HuH-7.5 (cell line): Measurements from ENCODE around the gene PANX1.
A peak's percentile ranks its signal among the peaks of the same experiment; 100 is the strongest.
"Not testable (repeated sequence)": the region's sequence is repeated elsewhere in the genome, so short reads cannot be mapped to it uniquely, and the experiment has no call there.

Source experiments
- DNase-seq: peaks from one replicate; pipeline ENCODE4 v3.0.0; 2011; ENCODE audit warnings: low spot score

Gene PANX1

DNA sequence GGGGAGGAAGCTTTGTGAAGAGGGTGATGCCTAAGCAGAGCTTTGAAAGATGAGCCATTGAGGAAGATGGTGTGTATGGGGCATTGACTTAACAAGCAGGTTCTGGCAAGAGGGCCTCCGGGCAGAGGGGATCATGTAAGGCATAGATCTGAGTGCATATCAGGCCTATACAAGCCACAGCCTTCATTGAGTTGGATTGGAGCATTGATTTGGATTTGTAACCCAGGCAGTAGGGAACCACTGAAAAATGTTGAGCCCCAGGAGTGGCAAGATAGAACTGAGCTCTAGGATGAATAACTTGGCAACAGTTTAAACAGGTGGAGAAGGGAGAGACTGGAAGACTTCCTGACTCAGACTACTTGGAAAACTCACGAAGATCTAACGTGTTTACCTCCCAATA is 21.4 kb downstream of the PANX1 start:
- DNase-seq: no peak

DNA sequence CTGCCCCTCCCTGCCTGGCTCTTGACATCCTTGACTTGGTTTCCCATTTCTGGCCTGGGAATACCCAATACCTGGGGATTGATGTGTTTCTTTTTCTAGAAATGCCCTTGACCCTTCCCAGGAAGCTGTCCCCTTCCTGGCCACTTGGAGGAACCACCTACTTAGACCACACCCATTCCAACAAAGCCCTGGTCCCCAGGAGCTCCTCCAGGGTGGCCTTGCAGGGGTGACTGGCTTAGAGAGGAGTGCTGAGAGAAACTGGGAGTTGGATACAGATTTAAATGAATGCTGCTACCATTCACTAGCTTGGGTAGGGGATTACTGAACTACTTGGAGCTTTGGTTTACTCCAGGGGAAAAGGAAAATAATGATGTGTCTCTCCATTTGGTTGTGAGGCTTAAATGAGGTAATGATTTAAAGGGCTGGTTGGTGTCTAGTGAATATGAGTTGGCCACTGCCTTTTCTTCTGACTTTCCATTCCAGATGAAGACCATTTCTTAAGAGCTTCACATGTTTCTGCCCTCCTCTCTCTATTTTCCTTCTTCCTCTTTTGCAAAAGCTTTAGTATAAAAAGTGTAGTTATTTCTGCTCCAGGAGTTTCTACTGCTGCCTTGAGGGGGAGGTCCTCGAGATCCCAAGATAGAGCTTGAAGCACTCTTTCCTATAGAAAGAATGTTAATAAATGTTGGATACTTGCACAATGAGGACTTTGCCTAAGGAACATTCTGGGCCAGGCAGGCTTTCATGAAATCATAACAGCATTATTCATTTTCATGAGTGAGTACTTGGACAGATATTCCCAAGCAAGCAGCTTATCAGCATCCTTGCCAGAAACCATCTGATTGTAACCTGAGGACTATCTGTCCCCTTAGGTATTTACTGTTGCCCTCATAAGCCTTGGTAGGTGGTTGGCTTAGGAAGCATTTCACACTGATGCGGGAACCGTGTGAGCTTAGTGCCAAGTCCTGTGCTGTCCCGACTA is 22.4 kb downstream of the PANX1 start:
- no peak for DNase-seq

DNA sequence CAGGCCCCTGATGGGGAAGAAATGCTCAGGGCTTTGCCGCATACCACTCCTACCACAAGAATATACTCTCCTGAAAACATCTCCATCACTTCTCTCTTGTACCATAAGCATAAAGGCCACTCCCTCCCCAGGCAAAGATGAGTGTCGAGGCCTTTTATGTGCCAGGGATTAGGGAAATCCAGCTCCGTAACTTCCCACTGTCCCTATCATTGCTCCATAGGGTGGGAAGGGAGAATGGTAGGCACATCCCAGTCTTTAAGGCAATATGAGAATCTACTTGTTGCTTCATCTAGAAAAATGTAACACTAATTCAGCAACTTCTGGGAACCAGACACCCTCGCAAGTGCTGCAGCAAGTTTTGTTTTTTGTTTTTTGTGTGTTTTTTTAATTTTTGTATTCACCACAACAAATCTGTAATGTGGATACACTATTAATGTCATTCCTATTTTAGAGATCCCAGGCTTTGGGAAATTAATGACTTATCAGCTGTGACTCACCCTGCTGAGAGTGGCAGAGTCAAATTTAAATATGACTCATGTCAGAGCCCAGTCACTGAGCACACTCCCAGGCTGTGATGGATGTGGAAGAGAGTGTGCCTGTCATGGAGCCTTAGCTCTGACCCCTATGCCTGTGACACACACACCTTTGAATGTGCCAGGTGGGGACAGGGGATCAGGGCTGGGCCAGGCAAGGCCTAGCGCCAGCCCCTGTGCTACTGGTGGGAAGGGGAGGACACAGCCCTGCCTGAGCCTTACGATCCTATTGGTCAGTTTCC is 23.4 kb downstream of the PANX1 start:
- DNase-seq: no peak

DNA sequence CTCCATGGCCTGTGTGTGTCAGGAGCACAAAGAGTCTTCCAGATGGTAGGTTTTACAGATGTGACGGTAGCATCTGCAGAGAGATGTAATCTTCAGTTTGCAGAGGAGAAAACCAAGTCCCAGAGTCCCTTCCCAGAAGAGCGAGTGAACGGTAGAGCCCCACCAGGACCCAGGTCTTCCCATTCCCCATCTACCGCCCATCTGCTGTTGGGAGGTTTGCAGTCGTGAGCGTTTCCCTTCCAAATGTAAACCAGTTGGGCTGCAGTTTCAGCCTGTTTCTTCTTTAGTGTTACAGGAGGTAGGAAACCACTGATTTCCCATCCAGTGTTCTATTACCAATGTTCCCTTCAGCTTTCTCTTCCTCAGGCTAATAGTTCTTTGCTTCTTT is 24.0 kb downstream of the PANX1 start:
- DNase-seq: no peak

DNA sequence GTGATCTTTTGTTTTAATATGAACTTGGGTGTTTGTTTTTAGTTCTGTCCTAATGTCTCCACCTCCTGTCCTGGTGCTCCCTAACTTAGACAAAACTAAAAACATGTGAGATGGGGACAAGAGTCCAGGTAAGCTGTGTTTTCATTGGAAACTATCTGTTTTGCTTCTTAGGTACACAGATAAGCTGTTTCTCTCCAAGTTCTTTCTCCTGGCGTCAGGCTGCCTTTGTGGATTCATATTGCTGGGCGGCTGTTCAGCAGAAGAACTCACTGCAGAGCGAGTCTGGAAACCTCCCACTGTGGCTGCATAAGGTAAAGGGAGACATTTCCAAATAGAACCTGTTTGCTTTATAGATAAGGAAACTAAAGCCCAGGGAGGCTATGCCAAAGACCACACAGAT is 24.7 kb downstream of the PANX1 start:
- DNase-seq: no peak

DNA sequence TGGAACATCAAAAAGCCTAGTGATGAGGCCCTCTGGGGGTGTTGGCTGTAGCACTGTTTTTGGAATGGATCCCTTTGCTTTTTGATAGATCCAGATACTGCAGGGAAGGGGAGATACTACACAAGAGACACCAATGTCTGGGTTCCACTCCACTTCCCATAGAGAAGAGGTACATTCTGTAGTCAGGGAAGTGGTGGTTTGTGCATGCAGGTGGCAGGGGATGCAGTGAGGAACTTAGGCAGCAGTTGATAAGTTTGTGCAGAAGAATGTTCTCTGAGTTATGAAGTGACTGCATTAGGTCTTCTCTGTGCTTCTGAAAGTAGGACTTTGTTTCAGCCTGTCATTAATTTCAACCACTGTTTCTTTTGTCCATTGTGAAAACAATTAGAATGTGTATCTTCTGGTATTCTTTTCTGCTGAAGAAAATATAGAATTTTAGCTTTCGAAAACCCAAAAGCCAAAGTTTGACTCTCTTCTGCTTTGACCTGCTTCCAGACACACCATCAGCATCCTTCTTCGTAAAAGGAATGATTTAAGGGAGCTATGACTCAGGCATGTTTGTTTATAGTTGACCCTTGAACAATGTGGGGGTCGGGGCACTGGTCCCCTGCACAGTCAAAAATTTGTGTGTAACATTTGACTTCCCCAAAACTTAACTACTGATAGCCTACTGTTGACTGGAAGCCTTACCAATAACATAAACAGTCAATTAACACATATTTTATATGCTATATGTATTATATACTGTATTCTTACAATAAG is 25.6 kb downstream of the PANX1 start:
- DNase-seq: no peak

DNA sequence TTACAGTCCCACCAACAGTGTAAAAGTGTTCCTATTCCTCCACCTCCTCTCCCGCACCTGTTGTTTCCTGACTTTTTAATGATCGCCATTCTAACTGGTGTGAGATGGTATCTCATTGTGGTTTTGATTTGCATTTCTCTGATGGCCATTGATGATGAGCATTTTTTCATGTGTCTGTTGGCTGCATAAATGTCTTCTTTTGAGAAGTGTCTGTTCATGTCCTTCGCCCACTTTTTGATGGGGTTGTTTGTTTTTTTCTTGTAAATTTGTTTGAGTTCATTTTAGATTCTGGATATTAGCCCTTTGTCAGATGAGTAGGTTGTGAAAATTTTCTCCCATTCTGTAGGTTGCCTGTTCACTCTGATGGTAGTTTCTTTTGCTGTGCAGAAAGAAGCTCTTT is 28.7 kb downstream of the PANX1 start:
- not testable (repeated sequence) for DNase-seq

DNA sequence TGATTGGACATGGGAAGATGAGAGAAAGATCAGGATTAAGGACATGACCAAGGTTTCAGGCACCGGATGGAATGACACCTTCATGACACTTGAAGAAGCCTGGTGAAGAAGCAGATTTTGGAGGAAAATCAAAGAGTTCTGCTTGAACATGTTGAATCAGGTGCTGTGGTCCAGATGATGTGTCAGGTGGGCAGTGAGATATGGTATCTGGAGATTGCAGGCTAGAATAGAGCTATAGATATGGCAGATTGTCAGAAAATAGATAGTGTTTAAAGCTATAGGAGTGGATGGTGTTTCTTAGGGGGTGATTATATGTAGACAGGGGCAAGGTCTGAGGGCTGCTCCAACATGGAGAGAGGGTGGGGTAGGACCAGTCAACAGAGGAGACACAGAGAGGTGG is 40.2 kb downstream of the PANX1 start:
- no peak for DNase-seq

DNA sequence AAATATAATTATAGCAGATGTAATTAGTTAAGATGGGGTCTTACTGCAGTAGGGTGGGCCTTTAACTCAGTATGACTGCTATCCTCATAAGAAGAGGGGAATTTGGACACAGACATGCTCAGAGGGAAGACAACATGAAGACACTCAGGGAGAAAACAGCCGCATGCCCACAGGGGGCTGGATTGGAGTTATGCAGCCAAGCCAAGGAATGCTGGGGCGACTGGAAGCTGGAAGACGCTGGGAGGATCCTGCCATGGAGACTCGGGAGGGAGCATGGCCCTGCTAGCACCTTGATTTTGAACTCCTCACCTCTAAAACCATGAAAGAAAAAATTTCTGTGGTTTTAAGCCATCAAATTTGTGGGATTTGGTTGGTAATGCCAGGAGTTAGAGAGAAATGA is 40.9 kb downstream of the PANX1 start:
- DNase-seq: no peak

DNA sequence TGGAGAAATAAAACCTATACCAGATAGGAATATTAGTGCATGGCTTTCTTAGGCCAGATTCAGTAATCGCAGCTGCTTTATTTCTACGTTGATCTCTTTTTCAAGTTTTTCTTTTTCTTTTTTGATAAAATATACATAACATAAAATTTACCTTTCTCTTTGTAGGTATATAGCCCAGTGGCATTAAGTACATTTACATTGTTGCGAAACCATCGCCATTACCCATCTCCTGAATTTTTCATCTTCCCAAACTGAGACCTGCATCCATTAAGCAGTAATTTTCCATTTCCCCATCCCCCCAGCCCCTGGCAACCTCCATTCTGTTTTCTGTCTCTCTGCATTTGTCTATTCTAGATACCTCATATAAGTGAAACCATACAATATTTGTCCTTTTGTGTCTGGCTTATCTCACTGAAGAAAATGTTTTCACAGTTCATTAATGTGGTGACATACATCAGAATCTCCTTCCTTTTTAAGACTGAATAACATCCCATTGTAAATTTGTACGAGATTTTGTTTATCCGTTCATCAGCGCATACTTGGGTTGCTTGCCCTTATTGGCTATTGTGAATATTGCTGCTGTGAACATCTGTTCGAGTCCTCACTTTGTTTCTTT is 41.4 kb downstream of the PANX1 start:
- no peak for DNase-seq

DNA sequence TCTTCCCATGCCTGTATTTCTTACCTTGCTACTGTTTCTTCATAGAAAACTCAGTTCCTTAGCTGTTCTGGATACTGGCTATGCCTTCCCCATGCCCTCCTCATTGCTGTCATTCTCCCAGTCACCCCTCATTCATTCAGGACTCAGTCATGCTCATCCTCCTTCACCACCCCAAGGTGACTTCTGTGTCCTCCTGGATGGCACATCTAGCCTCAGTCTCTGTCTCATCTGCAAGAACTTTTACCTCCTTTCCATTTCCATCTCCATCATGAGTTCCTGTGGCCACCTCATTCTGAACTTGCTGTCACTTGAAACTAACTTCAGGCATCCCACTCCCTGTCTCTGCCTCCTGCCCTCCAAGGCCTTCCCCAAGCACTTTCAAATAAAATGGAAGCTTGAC is 42.3 kb downstream of the PANX1 start:
- no peak for DNase-seq

DNA sequence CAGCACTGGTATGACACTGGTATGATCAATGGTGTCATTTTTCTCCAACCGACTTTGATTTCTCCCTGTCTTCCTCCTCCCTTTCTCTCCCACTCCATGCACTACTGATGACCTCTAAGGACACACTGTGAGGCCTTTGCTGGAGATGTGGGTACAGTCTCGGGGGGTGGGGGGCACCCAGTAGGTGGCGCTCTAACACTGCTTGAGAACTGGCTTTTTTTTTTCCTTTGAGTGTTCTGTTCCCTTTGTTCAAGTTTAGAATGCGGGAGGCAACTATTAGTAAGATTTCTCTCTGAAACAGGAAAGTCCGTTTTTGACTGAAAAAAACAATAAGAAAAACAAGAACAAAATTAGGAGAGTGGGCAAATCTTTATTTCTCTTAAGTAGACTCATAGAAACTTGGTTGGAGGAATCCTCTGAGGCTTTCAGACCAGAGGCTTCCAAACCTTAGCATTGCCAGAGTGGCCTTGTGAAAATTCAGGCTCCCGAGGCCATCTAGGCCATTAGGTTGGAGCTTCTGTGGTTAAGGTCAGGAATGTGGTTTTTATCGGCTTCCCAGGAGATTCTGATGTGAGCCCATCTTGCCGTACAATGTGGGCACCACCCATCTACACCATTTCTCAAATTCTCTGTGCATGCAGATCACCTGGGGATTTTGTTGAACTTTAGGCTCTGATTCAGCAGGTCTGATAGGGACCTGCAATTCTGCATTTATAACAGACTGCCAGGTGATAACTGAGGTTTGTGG is 43.2 kb downstream of the PANX1 start:
- DNase-seq: peak; percentile 29

DNA sequence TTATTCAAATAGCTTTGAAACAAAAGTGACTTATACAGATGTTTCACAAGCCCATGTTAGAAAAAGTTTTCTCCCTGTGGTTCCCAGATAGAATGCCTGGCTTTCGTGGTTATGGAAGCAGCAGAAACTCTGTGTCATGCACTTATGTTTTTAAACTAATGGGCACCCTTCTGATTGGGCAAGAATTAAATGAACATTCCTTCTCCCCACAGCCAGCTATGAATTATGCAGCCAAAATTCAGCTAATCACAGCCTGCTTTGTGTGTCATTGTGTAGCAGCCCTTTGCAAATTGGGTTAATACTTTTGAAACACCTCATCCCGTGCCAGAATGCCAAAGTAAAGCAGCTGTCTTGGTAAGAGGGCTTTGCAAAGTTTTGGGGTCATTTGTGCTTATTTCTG is 46.9 kb downstream of the PANX1 start:
- no peak for DNase-seq

DNA sequence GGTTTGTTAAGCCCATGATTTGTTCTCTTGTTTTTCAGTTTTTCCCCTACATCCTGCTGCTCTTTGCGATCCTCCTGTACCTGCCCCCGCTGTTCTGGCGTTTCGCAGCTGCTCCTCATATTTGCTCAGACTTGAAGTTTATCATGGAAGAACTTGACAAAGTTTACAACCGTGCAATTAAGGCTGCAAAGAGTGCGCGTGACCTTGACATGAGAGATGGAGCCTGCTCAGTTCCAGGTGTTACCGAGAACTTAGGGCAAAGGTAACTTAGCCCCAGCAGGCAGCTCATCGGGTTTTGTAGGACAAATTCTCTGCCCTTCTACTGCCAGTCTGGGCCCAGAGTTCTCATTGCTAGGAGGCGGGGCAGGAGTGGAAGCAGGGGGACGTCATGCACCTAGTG is 49.7 kb downstream of the PANX1 start:
- DNase-seq: no peak

DNA sequence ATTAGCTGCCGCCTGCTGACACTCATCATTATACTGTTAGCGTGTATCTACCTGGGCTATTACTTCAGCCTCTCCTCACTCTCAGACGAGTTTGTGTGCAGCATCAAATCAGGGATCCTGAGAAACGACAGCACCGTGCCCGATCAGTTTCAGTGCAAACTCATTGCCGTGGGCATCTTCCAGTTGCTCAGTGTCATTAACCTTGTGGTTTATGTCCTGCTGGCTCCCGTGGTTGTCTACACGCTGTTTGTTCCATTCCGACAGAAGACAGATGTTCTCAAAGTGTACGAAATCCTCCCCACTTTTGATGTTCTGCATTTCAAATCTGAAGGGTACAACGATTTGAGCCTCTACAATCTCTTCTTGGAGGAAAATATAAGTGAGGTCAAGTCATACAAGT is 51.1 kb downstream of the PANX1 start:
- DNase-seq: no peak

DNA sequence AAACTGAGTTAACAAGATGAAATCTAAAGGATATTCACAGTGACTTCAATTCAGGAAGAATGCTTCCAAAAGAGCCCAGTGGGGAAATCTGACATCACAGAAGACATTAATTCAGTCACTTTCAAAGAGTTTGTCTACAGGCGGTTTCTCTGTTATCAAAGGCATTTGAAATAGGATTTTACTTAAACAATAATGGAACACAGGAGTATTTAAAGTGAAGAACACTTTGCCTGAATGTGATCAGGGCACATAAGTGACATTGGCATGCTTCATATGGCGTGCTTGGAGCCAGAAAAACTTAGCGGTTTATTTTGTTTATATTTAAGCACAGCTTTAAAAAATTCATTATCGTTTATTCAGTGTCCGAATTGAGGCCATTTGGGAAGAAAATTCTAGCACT is 52.9 kb downstream of the PANX1 start:
- DNase-seq: no peak

DNA sequence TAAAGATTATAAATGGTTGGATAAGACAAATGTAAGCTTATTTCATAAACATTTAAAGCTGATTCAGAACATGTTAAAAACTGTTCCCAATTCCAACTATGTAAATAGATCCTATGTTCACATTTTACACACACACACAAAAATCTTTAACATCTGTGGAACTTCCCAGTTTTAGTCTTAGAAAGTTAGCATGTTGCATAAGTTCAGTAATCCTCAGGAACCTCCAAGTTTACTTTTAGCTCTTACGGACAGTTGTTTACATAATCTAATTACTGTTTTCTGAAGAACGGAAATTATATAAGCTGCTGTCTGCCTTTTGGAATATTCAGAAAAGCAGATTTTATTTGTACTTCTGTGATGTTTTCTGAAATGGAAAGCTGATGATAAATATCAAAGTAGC is 53.3 kb downstream of the PANX1 start:
- no peak for DNase-seq

DNA sequence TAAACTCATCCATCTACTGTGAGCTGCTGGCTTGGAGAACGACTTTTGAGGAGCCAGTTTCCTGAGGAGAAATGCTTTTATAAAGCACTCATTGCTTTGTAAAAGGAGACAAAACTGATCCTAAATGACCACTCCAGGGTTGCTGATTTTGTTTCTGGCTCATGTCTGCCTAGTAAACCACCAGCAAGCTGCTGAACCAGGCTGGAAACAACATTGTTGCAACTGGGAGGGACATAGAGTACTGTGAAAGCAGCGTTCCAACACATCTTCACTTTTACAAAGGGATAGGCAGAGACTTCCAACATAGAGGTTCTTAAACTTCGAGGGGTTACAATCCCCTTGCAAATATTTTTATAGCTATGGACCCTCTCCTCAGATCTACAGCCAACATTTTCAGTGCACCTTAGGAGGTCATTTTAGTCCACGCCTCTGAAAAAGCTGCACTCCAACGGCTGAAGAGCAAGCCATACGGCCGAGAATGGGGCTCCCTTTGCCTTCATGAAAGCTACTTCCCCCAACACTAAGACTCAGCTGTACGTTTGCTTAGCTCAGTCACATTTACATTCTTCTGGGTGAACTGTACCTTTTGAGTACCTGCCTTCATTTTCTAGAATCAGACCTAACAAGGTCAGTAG is 54.7 kb downstream of the PANX1 start:
- DNase-seq: no peak

DNA sequence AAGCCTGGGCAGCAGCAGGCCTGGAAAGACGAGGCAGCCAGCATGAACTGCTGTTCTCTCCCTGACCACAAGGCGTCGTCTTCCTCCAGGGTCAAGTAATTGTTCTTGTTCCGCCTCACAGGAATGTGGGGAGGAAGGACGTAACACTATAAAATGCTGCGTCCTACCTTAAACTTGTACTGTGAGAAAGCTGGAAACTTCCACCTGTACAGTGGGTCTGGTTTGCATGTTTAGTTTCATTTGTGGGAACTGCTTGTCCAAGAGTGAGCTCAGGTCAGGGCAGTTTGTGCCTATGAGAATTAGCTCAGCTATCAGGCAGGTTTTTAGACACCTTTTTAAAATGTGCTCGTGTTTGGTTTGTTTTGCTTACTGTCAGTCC is 55.2 kb downstream of the PANX1 start:
- peak; percentile 22 for DNase-seq

DNA sequence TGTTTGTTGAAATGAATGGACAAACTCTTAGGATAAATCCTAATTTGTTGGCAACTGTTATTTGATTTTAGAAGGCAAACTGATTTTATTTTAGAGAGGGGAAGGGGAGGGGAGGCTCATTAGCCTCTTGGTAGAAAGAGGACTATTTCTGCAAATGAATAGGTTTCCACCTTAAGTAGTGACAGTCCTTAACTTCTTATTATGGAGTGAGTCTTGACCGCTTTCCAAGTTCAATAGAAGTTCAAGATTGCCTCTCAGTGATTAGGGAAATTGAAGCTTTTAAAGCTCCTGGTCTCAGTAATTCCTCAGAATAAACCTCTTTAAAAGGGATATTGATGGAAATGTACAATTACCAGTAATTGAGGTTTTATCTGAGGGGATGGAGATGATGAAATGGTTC is 55.7 kb downstream of the PANX1 start:
- no peak for DNase-seq

DNA sequence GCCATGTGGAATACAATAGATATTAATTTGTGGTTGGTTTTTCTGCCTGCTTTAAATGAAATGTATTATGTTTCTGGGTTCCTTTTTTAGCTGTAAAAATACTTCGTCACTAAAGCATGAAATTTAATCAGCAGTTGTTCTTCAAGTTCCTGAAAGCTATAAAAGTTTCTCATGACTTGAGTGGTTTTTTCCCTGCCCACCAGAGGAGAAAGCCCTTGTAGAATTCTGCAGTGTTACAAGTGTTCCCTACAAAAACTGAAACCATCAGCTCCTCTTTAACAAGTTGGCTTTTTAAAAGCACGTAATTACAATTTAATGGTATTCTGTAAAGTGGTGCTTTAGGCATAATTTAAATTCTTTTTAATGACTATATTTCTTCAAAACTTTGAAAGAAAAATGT is 56.2 kb downstream of the PANX1 start:
- no peak for DNase-seq
